ENCODE measurements around the gene CEP290.

The CEP290 gene

DNA sequence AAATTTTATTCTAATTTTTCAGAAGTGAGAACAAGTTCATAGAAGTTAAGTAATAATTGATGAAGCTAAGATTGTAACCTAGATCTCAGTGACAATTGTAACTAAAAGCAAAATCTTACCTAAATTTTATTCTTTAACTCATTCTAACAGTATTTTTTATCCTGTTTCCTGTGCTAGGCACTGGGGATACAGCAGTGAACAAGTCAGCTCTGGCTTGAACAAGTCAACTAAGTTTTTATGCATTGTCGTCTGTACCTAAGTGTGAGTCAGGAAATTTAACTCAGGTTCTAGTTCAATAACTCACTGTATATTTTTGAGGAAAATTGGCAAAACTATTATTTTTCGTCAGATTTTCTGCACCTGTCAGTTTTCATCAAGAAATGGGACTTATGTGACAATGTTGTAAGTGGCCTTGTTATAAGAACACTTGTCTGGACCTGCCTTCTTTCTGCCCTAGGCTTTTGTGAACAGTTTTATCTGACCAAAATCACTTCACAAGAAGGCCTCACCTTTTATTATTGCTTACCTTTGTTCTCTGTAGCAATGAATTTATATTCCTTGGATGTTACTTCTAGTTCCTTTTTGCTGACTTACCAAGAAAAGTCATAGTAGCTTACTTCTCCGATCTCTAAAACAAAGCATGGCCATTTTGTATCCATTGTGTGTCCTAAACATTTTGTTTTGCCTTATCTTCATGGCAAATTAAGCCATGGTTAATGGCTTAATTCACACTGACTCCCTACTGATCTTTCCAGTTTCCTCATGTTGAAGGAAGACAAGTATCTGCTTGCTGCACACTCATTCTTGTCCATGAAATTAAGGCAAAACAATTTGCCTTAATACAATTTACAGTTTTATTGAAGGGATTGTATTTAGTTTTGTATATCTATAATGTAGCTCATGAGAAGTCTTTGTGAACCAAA is 2.9 kb upstream of the CEP290 start:
- H3K4me3 ChIP-seq (ENCODE audit: insufficient read depth, low read length, poor library complexity, severe bottlenecking), result no peak overlapping the region
- no peaks in the 10 kb centered on the region; the same call in 1 of the 2 replicates for H3K36me3 ChIP-seq (ENCODE audit: low read length)
- TF ChIP-seq, protein P1, sequence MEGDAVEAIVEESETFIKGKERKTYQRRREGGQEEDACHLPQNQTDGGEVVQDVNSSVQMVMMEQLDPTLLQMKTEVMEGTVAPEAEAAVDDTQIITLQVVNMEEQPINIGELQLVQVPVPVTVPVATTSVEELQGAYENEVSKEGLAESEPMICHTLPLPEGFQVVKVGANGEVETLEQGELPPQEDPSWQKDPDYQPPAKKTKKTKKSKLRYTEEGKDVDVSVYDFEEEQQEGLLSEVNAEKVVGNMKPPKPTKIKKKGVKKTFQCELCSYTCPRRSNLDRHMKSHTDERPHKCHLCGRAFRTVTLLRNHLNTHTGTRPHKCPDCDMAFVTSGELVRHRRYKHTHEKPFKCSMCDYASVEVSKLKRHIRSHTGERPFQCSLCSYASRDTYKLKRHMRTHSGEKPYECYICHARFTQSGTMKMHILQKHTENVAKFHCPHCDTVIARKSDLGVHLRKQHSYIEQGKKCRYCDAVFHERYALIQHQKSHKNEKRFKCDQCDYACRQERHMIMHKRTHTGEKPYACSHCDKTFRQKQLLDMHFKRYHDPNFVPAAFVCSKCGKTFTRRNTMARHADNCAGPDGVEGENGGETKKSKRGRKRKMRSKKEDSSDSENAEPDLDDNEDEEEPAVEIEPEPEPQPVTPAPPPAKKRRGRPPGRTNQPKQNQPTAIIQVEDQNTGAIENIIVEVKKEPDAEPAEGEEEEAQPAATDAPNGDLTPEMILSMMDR (IDR thresholded peaks at IDR 0.05; ENCODE audit: insufficient read depth, low read length, poor library complexity, severe bottlenecking), result no peak
- no peak for TF ChIP-seq EZH2phosphoT487 (conservative IDR thresholded peaks at IDR 0.05; ENCODE audit: low read length)
- H3K27me3 ChIP-seq (ENCODE audit: low read length), result no peaks in the 10 kb centered on the region
- H2AFZ ChIP-seq (ENCODE audit: low read depth, low read length, severe bottlenecking), result no peak overlapping the region
- H3K79me2 ChIP-seq (ENCODE audit: insufficient read depth, low read length), result peaks cover 25% of the 10 kb centered on the region; the same call in 1 of the 2 replicates
- H3K9me2 ChIP-seq (replicated peaks; ENCODE audit: insufficient read depth, low read length), result no peaks in the 10 kb centered on the region
- H3K4me2 ChIP-seq (ENCODE audit: low read depth, low read length, poor library complexity, severe bottlenecking), result no peak overlapping the region
- 0 out of 2 replicates have a peak, but pooled peaks cover 6% of the 10 kb centered on the region for H4K20me1 ChIP-seq (ENCODE audit: low read depth, low read length)
- H3K9ac ChIP-seq (ENCODE audit: low read length), result no peak overlapping the region
- H3F3A ChIP-seq (ENCODE audit: insufficient read depth), result no peaks in the 10 kb centered on the region
- H3K27ac ChIP-seq (ENCODE audit: low read depth, low read length), result no peak overlapping the region
- no peaks in the 10 kb centered on the region for H3K9me3 ChIP-seq (ENCODE audit: insufficient read depth, low read length)

DNA sequence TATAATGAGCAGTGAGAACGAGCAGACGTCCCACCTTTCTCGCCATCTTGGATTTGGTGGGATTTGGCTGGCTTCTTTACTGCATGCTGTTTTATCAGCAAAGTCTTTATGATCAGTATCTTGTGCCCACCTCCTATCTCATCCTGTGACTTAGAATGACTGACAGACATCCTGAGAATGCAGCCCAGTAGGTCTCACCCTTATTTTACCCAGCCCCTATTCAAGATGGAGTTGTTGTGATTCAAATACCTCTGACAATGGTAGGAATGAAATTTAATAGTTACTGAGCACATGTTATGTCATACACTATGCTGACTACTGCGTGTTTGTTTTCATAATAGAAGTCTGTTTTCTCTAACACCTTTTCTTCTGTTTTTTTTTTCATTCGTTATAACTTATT is 2.1 kb upstream of the CEP290 start:
- Histone ChIP-seq H3K27ac (ENCODE audit: low read depth, low read length) (no peak overlapping the region), H3K4me2 (ENCODE audit: low read depth, low read length, poor library complexity, severe bottlenecking) (peak overlapping the region; percentile 87)

DNA sequence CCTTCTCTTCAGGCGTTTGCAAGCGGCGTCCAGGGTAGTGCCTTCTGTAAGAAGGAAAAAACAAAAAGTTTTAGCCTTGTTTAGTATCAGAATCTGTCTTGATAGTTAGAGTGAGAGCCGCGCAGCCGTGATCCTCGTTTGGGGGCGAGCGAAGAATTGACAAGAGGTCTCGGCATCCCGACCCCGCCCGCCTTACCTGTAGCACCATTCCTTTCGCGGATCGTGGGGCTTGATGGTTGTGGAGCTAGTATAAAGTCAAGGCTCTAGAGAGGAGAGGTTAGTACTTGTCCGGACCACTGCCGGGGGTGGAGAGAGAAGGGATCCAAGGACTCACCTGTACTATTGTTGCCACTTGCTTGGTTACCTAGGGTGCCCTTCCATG is 713 bp upstream of the CEP290 start:
- H3K9me2 ChIP-seq (replicated peaks; ENCODE audit: insufficient read depth, low read length), result no peaks in the 10 kb centered on the region
- H3K27me3 ChIP-seq (ENCODE audit: low read length), result no peaks in the 10 kb centered on the region
- no peaks in the 10 kb centered on the region for H3K9me3 ChIP-seq (ENCODE audit: insufficient read depth, low read length)
- TF ChIP-seq, protein P1 (IDR thresholded peaks at IDR 0.05; ENCODE audit: insufficient read depth, low read length, poor library complexity, severe bottlenecking), result no peak
- TF ChIP-seq EZH2phosphoT487 (conservative IDR thresholded peaks at IDR 0.05; ENCODE audit: low read length), result no peak
- H3K27ac ChIP-seq (ENCODE audit: low read depth, low read length), result no peak overlapping the region
- H3K4me3 ChIP-seq (ENCODE audit: insufficient read depth, low read length, poor library complexity, severe bottlenecking), result peak overlapping the region; percentile 65
- peaks cover 21% of the 10 kb centered on the region; the same call in 1 of the 2 replicates for H3K79me2 ChIP-seq (ENCODE audit: insufficient read depth, low read length)
- H2AFZ ChIP-seq (ENCODE audit: low read depth, low read length, severe bottlenecking), result peak overlapping the region; percentile 58
- H3F3A ChIP-seq (ENCODE audit: insufficient read depth), result no peaks in the 10 kb centered on the region
- no peaks in the 10 kb centered on the region for H3K36me3 ChIP-seq (ENCODE audit: low read length)
- H3K9ac ChIP-seq (ENCODE audit: low read length), result peak overlapping the region; percentile 69
- H4K20me1 ChIP-seq (ENCODE audit: low read depth, low read length), result 0 out of 2 replicates have a peak, but pooled peaks cover 6% of the 10 kb centered on the region
- peak overlapping the region; percentile 87 for H3K4me2 ChIP-seq (ENCODE audit: low read depth, low read length, poor library complexity, severe bottlenecking)

More for the DNA sequence above, 2.1 kb upstream of the CEP290 start:
- Histone ChIP-seq H3K36me3 (ENCODE audit: low read length) (no peaks in the 10 kb centered on the region; the same call in 1 of the 2 replicates), H3K79me2 (ENCODE audit: insufficient read depth, low read length) (peaks cover 25% of the 10 kb centered on the region; the same call in 1 of the 2 replicates), H3K9me2 (replicated peaks; ENCODE audit: insufficient read depth, low read length) (no peaks in the 10 kb centered on the region), H4K20me1 (ENCODE audit: low read depth, low read length) (0 out of 2 replicates have a peak, but pooled peaks cover 6% of the 10 kb centered on the region), H3K27me3 (ENCODE audit: low read length) (no peaks in the 10 kb centered on the region), H2AFZ (ENCODE audit: low read depth, low read length, severe bottlenecking) (no peak overlapping the region), H3K9me3 (ENCODE audit: insufficient read depth, low read length) (no peaks in the 10 kb centered on the region), H3K4me3 (ENCODE audit: insufficient read depth, low read length, poor library complexity, severe bottlenecking) (no peak overlapping the region), H3F3A (ENCODE audit: insufficient read depth) (no peaks in the 10 kb centered on the region), H3K9ac (ENCODE audit: low read length) (no peak overlapping the region)
- TF ChIP-seq, protein P1 (IDR thresholded peaks at IDR 0.05; ENCODE audit: insufficient read depth, low read length, poor library complexity, severe bottlenecking), result no peak
- no peak for TF ChIP-seq EZH2phosphoT487 (conservative IDR thresholded peaks at IDR 0.05; ENCODE audit: low read length)
